GM18519 (cell line): Measurements from ENCODE around the gene PTH1R.

Experiments used
- ATAC-seq: cut with Tn5 transposase; IDR thresholded peaks from one replicate; pipeline ENCODE4 v1.9.1; 2021; ENCODE audit warnings: mild to moderate bottlenecking, moderate library complexity; ENCODE audit not compliant: unreplicated experiment, low FRiP score

The PTH1R gene

GRCh38 chr3:46849045-46849631, 28.4 kb upstream of the PTH1R start:
- ATAC-seq, result no peak

- ATAC-seq, result no peak
These were observed 27.6 kb upstream of the PTH1R start for GRCh38 chr3:46849686-46850467.

- ATAC-seq, result no peak
These were observed 27.1 kb upstream of the PTH1R start for GRCh38 chr3:46850468-46850779.

- no peak for ATAC-seq
These were observed 25.9 kb upstream of the PTH1R start for GRCh38 chr3:46851364-46852333.

GRCh38 chr3:46852334-46852720, 25.2 kb upstream of the PTH1R start:
- ATAC-seq, result no peak

- ATAC-seq, result no peak
These were observed 24.6 kb upstream of the PTH1R start for GRCh38 chr3:46852839-46853355.

GRCh38 chr3:46853441-46854415, 23.8 kb upstream of the PTH1R start:
- ATAC-seq, result no peak

- ATAC-seq, result no peak
These were observed 22.9 kb upstream of the PTH1R start for GRCh38 chr3:46854555-46854991.

GRCh38 chr3:46856576-46857471, 20.7 kb upstream of the PTH1R start:
- ATAC-seq, result no peak

- ATAC-seq, result no peak
These were observed 19.8 kb upstream of the PTH1R start for GRCh38 chr3:46857485-46858341.

GRCh38 chr3:46858456-46858855, 19.1 kb upstream of the PTH1R start:
- no peak for ATAC-seq

GRCh38 chr3:46859001-46859710, 18.4 kb upstream of the PTH1R start:
- ATAC-seq, result no peak

GRCh38 chr3:46860017-46860809, 17.3 kb upstream of the PTH1R start:
- no peak for ATAC-seq

GRCh38 chr3:46860810-46861604, 16.5 kb upstream of the PTH1R start:
- ATAC-seq, result no peak

- no peak for ATAC-seq
These were observed 15.7 kb upstream of the PTH1R start for GRCh38 chr3:46861605-46862368.
